ENCODE measurements around the gene RABL6.

DNA sequence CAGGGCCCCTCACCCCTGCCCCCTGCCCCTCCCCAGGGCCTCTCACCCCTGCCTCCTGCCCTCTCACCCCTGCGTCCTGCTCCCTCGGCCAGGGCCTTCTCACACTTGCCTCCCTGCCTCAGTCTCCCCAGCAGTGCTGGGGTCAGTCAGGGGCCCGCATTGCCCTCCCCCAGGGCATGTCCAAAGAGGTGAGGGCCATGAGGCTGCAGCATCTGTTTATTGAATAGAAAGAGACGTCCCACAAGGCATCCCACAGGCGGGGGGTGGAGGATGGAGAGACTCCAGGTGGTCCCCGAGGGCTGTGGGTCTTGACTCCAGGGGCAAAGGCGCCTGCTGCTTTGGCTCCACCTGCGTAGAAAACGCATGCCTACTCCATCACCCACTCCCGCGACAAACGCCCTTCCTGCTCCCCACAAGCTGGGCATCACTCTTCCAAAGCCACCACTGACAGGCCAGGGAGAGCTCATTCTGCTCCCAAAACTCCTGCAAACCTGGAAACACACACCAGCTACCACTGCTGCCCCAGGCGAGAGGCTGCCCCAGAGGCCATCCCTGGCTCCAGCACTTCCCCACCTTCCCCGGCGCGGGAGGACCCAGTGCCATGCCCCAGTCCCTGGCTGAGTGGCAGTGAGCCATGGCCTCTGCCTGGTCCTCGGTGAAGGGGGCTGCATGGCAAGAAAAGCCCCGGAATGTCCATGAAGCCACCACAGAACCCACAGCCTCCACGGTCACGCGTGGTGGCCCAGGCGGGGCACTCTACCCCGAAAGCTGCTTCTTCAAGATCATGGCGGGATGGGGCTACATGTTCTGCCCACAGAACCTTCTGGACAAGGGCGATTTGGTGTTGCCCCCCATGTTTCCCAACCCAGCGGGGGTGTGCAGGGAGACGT is 48.1 kb upstream of the RABL6 start:
- TF ChIP-seq YY1 (IDR thresholded peaks at IDR 0.05; ENCODE audit: insufficient read depth, insufficient read length) (no peak), SUZ12 (IDR thresholded peaks at IDR 0.05; ENCODE audit: extremely low read depth, insufficient read depth, insufficient read length) (no peak)
